Keratinocyte (primary cell): Measurements from ENCODE around the gene MYLIP.

Source experiments
- CTCF ChIP-seq, 3 experiments: IDR thresholded peaks in 1 of 3; conservative IDR thresholded peaks in 1 of 3; optimal IDR thresholded peaks in 1 of 3; 2 replicates in 2 of 3; 3 replicates in 1 of 3; pipeline versions ENCODE3 to v1.5.1; 2011; ENCODE audit warnings: low read length in 3 of 3, mild to moderate bottlenecking in 3 of 3, moderate library complexity in 2 of 3, control low read depth in 1 of 3, inconsistent platforms in 1 of 3; ENCODE audit not compliant: insufficient read depth in 2 of 3; ENCODE audit errors: extremely low read depth in 1 of 3
- EZH2 ChIP-seq: IDR thresholded peaks from one replicate; pipeline ENCODE4 v1.6.1; 2012; ENCODE audit warnings: inconsistent platforms, mild to moderate bottlenecking, low read length, moderate library complexity

DNA sequence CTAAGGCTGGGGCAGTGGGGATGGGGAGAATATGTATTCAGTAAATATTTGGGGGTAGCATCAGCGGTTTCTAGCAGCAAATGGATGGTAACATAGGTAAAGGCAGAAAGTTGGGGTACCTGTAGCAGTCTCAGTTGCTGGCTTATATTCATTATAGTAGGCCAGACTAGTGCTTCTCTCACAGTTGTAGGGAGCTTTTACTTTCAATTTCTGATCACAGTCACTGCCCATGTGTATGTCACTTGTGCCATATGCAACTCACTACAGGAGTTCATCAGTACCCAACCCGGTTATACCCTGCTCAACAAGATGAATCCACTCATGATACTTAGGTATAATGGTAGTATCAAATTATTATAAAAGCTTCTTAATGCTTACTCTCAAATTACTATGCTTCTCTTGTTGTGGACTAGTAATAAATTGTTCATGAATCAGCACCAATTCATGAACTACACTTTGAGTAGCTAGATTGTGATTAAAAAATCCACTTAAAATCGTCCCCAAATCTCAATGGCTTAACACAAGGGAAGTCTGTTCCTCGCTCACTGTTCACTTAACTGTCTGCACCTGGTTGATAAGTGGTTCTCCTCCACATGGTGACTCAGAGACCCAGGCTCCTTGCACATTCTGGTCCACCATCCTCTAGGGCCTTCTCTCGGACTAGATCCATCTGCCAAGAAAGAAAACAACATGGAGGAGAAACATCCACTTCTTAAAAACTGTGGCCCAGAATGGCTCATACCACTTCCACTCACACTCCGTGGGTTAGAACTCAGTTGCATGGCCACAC is 31.3 kb upstream of the MYLIP start:
- TF ChIP-seq EZH2 (no peak), CTCF (optimal IDR thresholded peaks at IDR 0.05 in 1 of 3, IDR thresholded peaks at IDR 0.05 in 1 of 3, conservative IDR thresholded peaks at IDR 0.05 in 1 of 3; ENCODE audit: extremely low read depth in 1 of 3, insufficient read depth in 2 of 3, low read length in 3 of 3) (no peak)
